ENCODE data around the gene CASP12. TPM values are rescaled to one million over a fixed set of nuclear protein-coding genes. Genes with fewer than 3 reads are reported as not detected.
A peak's percentile ranks its signal among the peaks of the same experiment; 100 is the strongest.
"Not testable (repeated sequence)": the region's sequence is repeated elsewhere in the genome, so short reads cannot be mapped to it uniquely, and the experiment has no call there.

CASP12 gene
- total RNA-seq (ENCODE audit: insufficient read depth, low replicate concordance) = not detected

DNA sequence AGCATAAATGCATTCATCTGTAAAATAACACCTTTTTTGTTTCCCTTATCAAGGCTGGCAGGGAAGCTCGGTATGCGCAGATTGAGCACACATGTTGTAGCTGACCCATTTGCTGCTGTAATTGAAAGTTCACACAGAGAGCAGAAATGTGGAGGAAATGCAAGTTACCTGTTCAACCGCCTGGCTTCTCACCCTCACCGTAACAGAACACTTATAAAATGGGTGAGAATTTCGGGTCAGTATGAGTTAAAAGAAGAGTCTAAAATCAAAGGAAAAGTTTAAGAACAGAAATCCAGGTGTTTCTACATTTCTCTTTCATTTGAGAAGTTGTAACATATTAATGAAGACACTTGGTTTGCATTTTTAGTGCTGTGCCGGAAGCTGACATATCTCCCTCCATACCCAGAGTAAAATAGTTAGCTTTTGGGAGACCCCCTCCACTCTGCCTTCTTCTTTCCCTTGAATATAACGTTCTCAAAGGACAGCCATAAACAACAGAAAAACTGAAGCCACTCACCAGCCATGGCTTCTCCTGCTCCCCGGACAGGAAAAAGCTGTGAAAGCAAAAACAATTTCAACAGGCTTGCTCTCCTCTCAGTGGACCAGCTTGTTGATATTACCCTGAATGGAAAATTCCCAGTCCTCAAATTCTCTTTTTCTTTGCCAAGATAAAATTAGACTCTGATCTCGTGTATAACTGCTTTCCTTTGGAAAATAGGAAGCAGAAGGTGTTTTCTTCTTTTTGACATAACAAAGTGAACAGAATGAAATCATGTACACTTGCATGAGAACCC, at the start of gene CASP12:
TSS of gene CASP12 (minus strand) at position 570 of the 794 bp plus-strand sequence.
- peak; percentile 40 for DNase-seq (ENCODE audit: low spot score)

DNA sequence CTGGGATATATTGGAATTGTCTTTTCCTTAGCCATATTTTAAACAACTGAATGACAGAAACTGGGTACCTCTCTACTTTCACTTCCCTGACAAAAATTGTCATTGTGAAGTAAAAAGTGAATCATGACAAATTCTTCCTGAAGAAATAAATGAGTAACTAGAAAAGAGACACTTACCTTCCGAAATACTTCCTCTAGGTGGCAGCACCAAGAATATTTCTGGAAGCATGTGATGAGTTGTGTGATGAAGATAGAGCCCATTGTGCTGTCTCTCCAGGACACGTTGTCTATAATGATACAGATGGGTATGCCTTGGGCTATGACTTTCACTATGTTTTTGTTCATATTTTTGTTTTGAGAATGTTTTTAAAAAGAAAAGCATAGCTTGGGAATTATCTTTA, 48.6 kb upstream of the CASP12 start:
- peak; percentile 5 for DNase-seq (ENCODE audit: low spot score)

DNA sequence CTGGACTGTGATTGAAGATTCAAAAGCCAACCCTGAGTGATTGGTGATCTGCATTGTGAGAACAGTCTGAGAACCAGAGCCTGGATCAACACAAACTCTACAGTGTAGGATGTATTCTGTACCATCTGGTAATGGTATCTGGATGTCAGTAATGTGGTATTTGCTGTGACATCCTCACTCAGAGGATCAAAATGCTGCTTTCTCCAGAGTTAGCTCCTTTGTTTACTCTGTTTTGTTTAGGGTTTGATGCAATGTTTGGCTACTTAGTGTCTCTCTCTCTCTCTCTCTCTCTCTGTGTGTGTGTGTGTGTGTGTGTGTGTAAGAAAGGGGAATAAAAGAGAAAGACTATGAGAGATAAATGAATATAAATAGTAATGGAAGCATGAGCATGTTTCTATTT, 45.8 kb upstream of the CASP12 start:
- no peak for DNase-seq (ENCODE audit: low spot score)

DNA sequence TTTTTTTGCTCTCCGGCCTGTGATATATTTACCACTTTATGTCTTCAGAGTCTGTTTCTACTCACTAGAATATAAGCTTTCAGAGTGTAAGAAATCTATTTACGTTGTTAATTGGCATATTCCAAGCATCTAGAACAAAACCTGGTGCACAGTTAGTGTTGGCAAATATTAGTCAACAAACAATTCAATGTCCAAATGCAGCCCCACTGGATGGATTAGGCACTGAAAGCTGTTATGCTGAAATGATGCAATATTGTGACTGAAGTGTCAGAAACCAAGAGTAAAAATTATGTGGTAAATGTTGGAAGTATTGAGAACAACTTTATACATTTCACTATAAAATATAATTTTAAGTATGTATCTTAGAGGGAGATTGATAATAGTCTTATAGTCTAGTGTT, 45.3 kb upstream of the CASP12 start:
- DNase-seq (ENCODE audit: low spot score) = no peak

DNA sequence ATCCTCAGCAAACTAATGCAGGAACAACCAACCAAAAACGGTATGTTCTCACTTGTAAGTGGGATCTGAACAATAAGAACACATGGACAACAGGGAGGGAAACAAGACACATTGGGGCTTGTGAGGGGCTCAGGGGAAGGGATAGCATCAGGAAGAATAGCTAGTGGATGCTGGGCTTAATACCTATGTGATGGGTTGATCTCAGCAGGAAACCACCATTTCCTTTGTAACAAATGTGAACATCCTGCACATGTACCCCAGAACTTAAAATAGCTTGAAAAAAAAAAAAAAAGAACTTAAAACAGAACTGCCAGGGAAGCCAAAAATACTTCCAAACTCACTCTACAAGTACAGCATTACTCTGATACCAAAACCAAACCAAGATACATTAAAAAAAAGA, 36.3 kb upstream of the CASP12 start:
- no peak for DNase-seq (ENCODE audit: low spot score)

DNA sequence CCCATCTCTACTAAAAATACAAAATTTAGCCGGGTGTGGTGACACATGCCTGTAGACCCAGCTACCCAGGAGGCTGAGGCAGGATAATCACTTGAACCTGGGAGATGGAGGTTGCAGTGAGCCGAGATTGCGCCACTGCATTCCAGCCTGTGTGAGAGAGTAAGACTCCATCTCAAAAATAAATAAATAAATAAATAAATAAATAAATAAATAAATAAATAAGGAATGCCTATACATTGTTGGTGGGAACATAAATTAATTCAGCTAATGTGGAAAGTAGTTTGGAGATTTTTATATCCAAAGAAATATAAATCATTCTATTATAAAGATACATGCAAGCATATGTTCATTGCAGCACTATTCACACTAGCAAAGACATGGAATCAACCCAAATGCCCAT, 35.8 kb upstream of the CASP12 start:
- DNase-seq (ENCODE audit: low spot score) = not testable (repeated sequence)

DNA sequence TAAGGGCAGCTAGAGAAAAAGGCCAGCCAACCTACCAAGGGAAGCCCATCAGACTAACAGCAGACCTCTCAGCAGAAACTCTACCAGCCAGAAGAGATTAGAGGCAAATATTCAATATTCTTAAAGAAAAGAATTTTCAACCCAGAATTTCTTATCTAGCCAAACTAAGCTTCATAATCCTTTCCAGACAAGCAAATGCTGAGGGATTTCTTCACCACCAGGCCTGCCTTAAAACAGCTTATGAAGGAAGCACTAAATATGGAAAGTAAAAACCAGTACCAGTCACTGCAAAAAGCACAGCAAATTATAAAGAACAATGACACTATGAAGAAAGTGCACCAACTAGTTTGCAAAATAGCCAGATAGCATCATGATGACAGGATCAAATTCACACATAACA, 30.6 kb upstream of the CASP12 start:
- DNase-seq (ENCODE audit: low spot score) = peak; percentile 54

DNA sequence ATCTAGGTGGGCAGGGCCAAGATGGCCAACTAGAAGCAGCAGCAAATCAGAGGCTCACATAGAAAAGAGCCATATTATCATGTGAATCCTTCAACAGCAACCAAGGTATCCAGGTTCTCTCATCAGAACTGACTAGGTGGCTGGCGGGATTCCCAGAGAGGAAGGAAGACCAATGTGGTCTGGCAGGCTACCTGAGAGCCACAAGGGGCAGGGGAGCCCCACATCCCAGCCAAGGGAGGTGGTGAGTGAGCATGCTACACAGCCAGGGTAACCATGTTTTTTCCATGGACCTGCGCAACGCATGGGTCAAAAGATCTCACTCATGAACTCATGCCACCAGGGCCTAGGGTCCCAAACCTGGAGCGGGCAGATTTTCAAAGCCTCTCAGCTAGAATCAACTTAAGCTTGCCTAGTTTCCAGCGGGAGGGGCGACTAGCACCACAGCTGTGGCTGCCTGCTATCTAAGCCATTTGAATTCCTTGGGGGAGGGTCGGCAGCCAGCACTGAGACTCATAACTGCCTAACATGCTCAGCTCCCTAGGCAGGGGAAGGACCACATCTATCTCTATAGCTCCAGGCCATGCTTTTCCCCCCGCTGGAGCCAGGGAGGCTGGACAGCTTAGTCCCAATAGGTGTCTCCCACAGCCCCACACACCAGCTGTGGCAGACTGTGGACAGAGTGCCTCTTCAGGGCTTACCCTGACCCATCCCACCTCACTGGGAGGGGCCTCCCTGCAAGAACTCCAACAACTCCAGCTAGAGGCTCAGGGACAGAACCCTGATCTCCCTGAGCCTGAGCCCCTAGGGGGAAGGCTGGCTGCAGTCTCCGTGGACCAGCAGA, 28.7 kb upstream of the CASP12 start:
- DNase-seq (ENCODE audit: low spot score) = no peak

DNA sequence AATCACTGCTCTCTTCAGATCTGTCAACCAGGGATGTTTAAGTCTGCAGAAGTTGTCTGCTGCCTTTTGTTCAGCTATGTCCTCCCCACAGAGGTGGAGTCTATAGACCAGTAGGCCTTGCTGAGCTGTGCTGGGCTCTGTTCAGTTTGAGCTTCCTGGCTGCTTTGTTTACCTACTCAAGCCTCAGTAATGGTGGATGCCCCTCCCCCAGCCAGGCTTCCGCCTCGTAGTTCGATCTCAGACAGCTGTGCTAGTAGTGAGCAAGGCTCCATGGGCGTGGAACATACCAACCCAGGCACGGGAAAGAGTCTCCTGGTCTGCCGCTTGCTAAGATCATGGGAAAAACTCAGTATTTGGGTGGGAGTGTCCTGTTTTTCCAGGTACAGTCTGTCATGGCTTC, 27.6 kb upstream of the CASP12 start:
- DNase-seq (ENCODE audit: low spot score) = no peak

DNA sequence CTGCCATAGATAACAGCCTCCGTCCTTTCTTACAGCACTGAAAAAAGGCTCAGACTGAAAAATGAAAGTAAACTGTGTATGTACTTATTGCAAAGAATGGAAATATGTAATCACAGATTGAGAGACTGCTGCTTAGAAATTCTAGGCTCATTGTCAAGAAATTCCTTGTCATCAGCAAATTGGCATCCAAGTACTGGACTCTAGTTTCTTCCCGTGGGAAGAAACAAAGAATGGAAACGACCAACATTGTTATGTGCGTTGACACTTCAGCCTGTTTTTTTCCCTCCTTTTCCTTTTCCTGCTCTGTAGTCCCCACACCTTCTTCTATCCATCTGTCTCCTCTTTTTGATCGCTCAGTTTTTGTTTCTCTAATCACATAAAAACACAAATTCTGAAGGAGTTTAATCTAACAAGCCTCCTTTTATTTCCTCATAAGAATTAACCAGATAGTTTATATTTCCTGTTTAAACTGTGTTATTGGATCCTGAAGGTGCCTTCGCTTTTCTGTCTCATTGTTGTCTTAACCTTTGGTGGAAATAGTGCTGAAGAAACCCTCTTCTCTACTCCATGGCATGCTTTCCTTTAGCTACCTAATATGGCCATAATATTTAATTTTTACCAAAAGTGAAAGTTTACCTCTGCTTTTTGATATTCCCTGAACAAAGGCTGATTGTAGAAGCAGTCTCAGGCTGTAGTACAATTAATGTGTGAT, 20.0 kb upstream of the CASP12 start:
- peak; percentile 39 for DNase-seq (ENCODE audit: low spot score)

DNA sequence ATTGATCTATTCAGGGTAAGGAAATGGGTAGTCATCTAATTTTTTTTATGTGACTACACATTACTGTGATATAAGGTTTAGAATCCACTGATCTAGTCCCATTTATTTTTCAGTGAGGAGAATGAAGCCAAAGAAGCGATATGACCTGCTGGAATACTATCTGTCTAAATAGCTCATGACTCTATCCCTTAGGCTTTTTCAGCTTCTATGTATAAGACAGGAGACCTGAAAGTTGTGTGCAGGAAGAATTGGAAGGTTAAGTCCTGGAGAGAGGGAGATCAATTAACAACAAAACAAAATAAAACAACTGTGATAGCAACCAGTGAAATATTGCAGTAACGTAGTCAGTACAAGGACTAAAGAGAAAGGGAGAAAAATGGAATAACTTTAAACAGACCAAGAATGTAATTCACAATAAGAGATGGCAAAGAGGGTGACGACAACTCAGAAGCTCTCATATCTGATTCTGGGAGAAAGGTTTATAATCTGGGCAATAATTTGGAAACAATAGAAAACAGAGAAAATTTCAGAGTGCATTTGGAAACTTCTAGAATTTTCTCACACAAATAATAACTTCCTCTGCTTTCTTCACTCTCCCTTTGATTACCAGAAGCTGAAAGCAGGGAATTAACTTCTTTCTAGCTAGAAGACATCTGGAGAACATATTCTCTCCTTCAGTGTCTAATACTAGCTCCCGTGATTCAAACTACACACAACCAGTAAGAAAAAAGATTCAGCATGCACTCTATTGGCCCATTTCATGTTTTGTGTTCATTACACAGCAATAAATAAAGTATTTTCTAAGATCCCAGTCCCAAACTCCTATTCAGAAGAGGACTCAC, 19.2 kb upstream of the CASP12 start:
- DNase-seq (ENCODE audit: low spot score) = peak; percentile 23

DNA sequence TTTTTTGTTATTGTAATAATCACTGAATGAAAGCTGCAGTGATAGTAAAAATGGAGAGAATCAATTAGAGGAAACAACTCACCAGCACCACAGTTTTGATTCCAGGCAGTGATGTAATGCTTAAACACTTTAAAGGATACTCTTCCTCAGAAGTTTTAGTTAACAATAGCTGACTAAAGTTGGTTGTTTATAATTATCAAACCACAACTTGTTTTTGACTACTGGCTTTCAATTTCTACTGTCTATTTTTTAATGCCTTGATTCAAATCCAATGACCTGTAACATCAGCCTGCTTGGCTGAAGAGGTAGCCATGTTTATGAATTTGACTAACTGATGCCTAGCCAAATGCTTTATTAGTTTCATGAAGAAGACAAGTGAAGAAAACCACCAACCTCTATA, 18.2 kb upstream of the CASP12 start:
- DNase-seq (ENCODE audit: low spot score) = no peak

DNA sequence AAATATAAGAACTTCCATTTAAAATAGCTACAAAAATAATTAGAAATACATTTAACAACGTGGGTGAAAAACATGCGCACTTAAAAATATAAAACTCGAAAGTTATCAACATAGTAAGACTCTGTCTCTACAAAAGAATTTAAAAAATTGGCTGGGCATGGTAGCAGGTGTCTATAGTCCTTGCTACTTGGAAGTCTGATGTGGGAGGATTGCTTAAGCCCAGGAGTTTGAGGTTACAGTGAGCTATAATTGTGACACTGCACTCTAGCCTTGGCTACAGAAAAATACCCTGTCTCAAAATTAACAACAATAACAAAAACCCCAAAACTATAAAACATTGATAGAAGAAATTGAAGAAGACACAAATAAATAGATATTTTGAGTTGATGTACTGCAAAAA, 13.8 kb upstream of the CASP12 start:
- no peak for DNase-seq (ENCODE audit: low spot score)

DNA sequence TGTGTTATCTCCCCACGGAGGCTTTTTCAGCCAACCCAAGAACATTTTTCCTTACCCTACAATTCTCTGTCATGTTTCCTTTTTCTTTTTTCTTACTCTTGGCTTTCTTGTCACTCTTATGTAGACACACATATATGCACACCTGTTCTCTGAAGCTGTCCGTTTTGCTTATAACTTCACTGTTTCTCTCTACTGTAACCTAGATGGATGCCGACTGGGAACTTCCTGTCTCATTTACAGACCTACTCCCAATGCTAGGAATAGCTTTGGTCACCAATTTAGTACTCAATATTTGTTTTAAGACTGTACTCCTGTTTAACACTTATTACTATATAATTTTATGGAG, 9.9 kb upstream of the CASP12 start:
- no peak for DNase-seq (ENCODE audit: low spot score)

DNA sequence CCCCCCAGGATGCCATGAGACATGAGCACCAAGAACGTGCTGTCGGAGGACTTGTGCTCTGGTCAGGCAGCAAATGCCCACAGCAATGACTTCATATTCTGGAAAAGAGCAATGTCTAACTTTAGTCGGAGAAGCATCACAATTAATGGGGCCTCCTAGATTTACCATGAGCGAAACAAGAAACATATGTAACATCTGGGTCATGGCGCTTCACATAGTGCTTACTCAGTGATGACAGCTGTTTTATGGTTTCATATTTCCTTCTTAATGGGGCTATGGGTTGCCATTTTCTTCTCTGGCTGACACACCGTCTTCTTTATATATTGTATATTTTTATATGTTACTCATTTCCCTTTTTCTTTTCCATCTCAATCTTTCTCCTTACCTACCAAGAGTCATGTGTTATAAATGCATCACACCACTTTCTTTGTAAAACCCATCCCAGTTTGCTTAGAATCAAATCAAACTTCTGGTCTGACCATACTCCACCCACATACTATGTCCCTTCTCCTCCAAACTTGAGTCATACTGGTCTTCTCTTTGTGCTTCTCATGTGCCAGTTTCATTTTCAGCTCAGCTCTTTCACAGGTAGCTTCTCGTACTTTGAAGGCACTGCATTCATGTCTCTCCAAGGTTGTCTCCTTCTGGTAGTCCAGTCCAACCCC, 9.4 kb upstream of the CASP12 start:
- DNase-seq (ENCODE audit: low spot score) = no peak

DNA sequence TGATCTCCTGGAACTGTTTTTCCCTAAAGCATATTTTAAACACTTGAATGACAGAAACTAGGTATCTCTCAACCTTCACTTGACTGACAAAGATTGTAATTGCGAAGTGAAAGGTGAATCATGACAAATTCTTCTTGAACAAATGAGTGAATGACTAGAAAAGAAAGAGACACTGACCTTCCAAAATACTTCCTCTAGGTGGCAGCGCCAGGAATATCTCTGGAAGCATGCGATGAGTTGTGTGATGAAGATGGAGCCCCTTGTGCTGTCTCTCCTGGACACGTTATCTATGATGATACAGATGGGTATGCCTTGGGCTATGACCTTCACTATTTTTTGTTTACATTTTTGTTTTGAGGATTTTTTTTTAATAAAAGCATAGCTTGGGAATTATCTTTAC, 7.0 kb upstream of the CASP12 start:
- no peak for DNase-seq (ENCODE audit: low spot score)

DNA sequence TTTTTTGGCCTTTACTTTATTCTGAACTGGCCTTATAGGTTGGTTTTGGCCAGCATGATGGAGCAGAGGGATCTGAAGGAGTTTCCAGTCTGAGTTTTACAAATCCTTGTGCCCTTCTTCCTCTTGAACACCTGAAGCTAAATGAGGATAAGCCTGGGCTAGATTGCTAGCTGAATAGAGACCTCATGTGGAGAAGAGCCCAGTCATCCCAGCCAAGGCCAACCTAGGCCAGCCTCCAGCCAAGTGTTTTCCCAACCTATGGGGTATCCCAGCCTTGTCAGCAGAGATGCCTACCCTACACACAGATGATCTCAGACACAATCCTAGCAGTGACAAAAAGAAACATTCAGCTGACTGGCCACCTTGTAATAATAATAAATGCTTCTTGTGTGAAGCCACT, 966 bp upstream of the CASP12 start:
- DNase-seq (ENCODE audit: low spot score) = no peak

DNA sequence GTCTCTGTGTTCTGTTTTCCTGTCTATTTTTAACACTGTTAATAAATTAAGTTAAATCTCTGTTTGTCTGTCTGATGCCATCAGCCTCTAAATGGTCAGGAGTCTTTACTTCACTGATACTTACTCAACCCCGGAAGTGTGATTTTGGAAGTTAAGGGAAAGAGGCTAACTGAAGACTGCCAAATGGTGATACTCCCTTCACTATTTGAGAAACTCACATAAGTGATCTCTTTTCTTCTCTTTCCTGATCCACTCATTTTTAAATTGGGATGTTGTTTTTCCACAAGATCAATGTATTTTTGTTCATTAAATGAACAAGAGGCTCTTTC, 389 bp upstream of the CASP12 start:
- DNase-seq (ENCODE audit: low spot score) = no peak

DNA sequence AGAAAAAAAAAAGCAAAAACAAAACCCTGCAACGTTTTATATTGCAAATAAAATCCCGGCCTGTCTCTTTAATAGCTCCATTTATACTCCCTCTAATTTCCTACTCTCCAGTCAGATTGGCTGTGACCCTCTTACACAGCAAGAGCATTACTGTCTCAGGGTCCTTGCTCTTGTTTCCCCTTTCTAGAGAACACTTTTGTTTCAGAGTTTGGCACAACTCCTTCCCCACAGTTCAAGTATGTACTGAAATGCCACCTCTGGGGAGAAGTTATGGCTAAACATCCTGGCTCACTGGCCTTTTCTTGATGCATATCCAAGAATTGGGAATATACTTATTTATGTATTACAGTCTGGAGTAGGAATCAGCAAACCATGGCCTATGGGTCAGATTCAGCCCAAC, 2.6 kb downstream of the CASP12 start:
- DNase-seq (ENCODE audit: low spot score) = no peak

DNA sequence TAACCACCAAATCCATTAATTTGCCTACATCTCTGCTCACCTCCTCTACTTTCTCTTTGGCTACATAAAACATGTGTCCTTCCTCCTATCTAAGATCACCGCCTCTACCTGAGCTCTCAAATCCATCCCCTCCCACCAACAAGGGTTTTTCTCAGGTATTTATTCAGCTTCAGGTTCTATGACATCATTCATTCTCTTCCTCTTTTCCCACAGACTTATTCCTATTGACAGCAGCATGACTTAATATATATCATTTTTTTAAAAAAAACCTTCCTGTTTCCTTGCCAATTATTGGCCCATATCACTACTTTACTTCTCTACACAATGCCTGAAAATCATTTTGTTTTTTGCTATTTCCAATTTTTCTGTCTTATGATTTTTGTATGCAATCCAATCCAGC, 4.4 kb downstream of the CASP12 start:
- no peak for DNase-seq (ENCODE audit: low spot score)

Measured in umbilical cord (tissue), 2 donors.